ENCODE data around the gene TBX15. TPM values are rescaled to one million over a fixed set of nuclear protein-coding genes. Genes with fewer than 3 reads are reported as not detected.

The TBX15 gene
- polyA plus RNA-seq, 1 donor (not counting 4 experiments of a cell fraction or from before 2014, with no cell fraction given): not detected

GRCh38 chr1:118951270-118951936, 36.7 kb downstream of the TBX15 start:
- no peak for DNase-seq (ENCODE audit: low read depth, low spot score)
- Histone ChIP-seq H3K4me2 (ENCODE audit: control insufficient read depth, extremely low read depth, insufficient read depth, low read depth, low read length) (no peak overlapping the region), H3K9me1 (ENCODE audit: control insufficient read depth, extremely low read depth, insufficient read depth, low read length) (no peaks in the 10 kb centered on the region), H2AFZ (ENCODE audit: control insufficient read depth, low read length) (no peak overlapping the region), H3K27ac (ENCODE audit: control insufficient read depth, insufficient read depth, low read length) (no peak overlapping the region), H3K4me3 (ENCODE audit: control insufficient read depth in 2 of 3, extremely low read depth in 1 of 3, insufficient read depth in 2 of 3, low read depth in 1 of 3, low read length in 3 of 3) (no peak overlapping the region), H3K4me1 (ENCODE audit: control insufficient read depth, extremely low read depth, insufficient read depth, low read length) (no peaks in the 10 kb centered on the region), H3K79me2 (ENCODE audit: control insufficient read depth, insufficient read depth, low read length) (no peaks in the 10 kb centered on the region), H3K9me3 (ENCODE audit: control insufficient read depth, low read depth, low read length) (no peaks in the 10 kb centered on the region), H3K9ac (ENCODE audit: control insufficient read depth, extremely low read depth, insufficient read depth, low read length) (no peak overlapping the region), H4K20me1 (ENCODE audit: control insufficient read depth, extremely low read depth, insufficient read depth, low read length) (no peaks in the 10 kb centered on the region), H3K36me3 (ENCODE audit: control insufficient read depth in 2 of 2, extremely low read depth in 1 of 2, insufficient read depth in 2 of 2, low read length in 2 of 2) (no peaks in the 10 kb centered on the region), H3K27me3 (ENCODE audit: control insufficient read depth, extremely low read depth, insufficient read depth, low read length) (no peaks in the 10 kb centered on the region)
- FAIRE-seq: no peak
- dilution Hi-C loops (cut with MboI; ENCODE audit: extremely low pct_ligation_motif_present, low sequenced_read_pairs): no loop called here
- TF ChIP-seq EZH2 (IDR thresholded peaks at IDR 0.05; ENCODE audit: low read length): no peak
- TF ChIP-seq, protein P1, sequence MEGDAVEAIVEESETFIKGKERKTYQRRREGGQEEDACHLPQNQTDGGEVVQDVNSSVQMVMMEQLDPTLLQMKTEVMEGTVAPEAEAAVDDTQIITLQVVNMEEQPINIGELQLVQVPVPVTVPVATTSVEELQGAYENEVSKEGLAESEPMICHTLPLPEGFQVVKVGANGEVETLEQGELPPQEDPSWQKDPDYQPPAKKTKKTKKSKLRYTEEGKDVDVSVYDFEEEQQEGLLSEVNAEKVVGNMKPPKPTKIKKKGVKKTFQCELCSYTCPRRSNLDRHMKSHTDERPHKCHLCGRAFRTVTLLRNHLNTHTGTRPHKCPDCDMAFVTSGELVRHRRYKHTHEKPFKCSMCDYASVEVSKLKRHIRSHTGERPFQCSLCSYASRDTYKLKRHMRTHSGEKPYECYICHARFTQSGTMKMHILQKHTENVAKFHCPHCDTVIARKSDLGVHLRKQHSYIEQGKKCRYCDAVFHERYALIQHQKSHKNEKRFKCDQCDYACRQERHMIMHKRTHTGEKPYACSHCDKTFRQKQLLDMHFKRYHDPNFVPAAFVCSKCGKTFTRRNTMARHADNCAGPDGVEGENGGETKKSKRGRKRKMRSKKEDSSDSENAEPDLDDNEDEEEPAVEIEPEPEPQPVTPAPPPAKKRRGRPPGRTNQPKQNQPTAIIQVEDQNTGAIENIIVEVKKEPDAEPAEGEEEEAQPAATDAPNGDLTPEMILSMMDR (optimal IDR thresholded peaks at IDR 0.05 in 1 of 3, IDR thresholded peaks at IDR 0.05 in 1 of 3, conservative IDR thresholded peaks at IDR 0.05 in 1 of 3; ENCODE audit: extremely low read depth in 1 of 3, insufficient read depth in 2 of 3, low read length in 3 of 3): no peak

DNA sequence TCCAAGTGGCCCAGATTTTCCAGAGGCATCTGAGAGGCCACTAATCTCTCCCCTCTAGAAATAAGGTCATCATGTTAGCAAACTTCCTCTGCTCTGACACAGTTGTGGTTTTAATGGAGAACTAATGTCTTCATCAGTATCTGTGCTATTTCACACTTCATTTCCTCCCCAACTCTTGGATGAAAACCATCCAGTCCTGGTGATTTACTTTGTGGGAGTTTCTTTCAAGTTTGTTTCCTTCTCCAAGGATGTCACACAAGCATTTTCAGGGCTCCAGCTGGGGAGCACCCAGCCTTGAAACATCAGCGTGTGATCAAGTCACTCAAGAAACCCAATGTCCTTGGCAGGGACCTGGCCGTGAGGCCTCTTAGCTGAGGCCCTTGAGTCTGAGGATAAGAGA, 38.8 kb downstream of the TBX15 start:
- DNase-seq (ENCODE audit: low read depth, low spot score) (no peak), FAIRE-seq (no peak)
- H3K4me2 ChIP-seq (ENCODE audit: control insufficient read depth, extremely low read depth, insufficient read depth, low read depth, low read length): no peak overlapping the region
- H3K9me1 ChIP-seq (ENCODE audit: control insufficient read depth, extremely low read depth, insufficient read depth, low read length): no peaks in the 10 kb centered on the region
- H3K4me1 ChIP-seq (ENCODE audit: control insufficient read depth, extremely low read depth, insufficient read depth, low read length): no peaks in the 10 kb centered on the region
- H2AFZ ChIP-seq (ENCODE audit: control insufficient read depth, low read length): no peak overlapping the region
- no peak for TF ChIP-seq EZH2 (IDR thresholded peaks at IDR 0.05; ENCODE audit: low read length)
- TF ChIP-seq, protein P1 (optimal IDR thresholded peaks at IDR 0.05 in 1 of 3, IDR thresholded peaks at IDR 0.05 in 1 of 3, conservative IDR thresholded peaks at IDR 0.05 in 1 of 3; ENCODE audit: extremely low read depth in 1 of 3, insufficient read depth in 2 of 3, low read length in 3 of 3): no peak
- dilution Hi-C loops (cut with MboI; ENCODE audit: extremely low pct_ligation_motif_present, low sequenced_read_pairs): no loop called here
- H3K79me2 ChIP-seq (ENCODE audit: control insufficient read depth, insufficient read depth, low read length): no peaks in the 10 kb centered on the region
- no peak overlapping the region for H3K9ac ChIP-seq (ENCODE audit: control insufficient read depth, extremely low read depth, insufficient read depth, low read length)
- H3K27ac ChIP-seq (ENCODE audit: control insufficient read depth, insufficient read depth, low read length): no peak overlapping the region
- no peak overlapping the region for H3K4me3 ChIP-seq (ENCODE audit: control insufficient read depth in 2 of 3, extremely low read depth in 1 of 3, insufficient read depth in 2 of 3, low read depth in 1 of 3, low read length in 3 of 3)
- H3K27me3 ChIP-seq (ENCODE audit: control insufficient read depth, extremely low read depth, insufficient read depth, low read length): no peaks in the 10 kb centered on the region
- no peaks in the 10 kb centered on the region for H3K9me3 ChIP-seq (ENCODE audit: control insufficient read depth, low read depth, low read length)
- H3K36me3 ChIP-seq (ENCODE audit: control insufficient read depth in 2 of 2, extremely low read depth in 1 of 2, insufficient read depth in 2 of 2, low read length in 2 of 2): no peaks in the 10 kb centered on the region
- no peaks in the 10 kb centered on the region for H4K20me1 ChIP-seq (ENCODE audit: control insufficient read depth, extremely low read depth, insufficient read depth, low read length)
